Uterus (tissue), 4 donors: ENCODE measurements around the gene NCR2. TPM values are rescaled to one million over a fixed set of nuclear protein-coding genes. Genes with fewer than 3 reads are reported as not detected.

ENCODE experiments used
- DNase-seq, 2 donors: peaks; one replicate each; pipeline ENCODE4 v3.0.0-alpha.2; 2019 to 2020
- H3K27ac ChIP-seq, 2 donors: fragments of 200-600 bp; sonication (generic); 1 replicate in 1 of 2; 2 replicates in 1 of 2; pipeline ENCODE4 v1.5.1; 2016 to 2018
- H3K27me3 ChIP-seq, 2 donors: fragments of 200-600 bp; sonication (generic); one replicate each; pipeline ENCODE4 v1.5.1; 2018 to 2019; ENCODE audit warnings: control low read depth in 1 of 2
- H3K36me3 ChIP-seq, 2 donors: fragments of 200-600 bp; sonication (generic); one replicate each; pipeline ENCODE4 v1.5.1; 2019; ENCODE audit warnings: control low read depth in 1 of 2
- H3K4me1 ChIP-seq, 2 donors: fragments of 200-600 bp; sonication (generic); one replicate each; pipeline ENCODE4 v1.5.1; 2018 to 2019; ENCODE audit warnings: control low read depth in 1 of 2
- H3K4me3 ChIP-seq, 2 donors: fragments of 200-600 bp; sonication (generic); 1 replicate in 1 of 2; 2 replicates in 1 of 2; pipeline ENCODE4 v1.5.1; 2018 to 2019; ENCODE audit warnings: mild to moderate bottlenecking in 1 of 2
- H3K9me3 ChIP-seq, 2 donors: fragments of 200-600 bp; sonication (generic); one replicate each; pipeline ENCODE4 v1.5.1; 2019; ENCODE audit warnings: control low read depth in 1 of 2
- POLR2A ChIP-seq, 2 donors: fragments of 450-650 bp; IDR thresholded peaks; one replicate each; pipeline ENCODE4 v1.6.1; 2016; ENCODE audit warnings: antibody characterized with exemption in 2 of 2, mild to moderate bottlenecking in 1 of 2, moderate library complexity in 1 of 2
- intact Hi-C: fragments of 100-400 bp; cut with DNase I; formaldehyde crosslinking; loops from one replicate; pipeline ENCODE4 v1.15.1; 2023; ENCODE audit warnings: low total_unique reads
- total RNA-seq, 4 donors: library from RNA; depleted of rRNA in 3 of 4; stranded (reverse); fragments of >200 nt in 3 of 4; gene quantifications; one replicate each; pipeline versions ENCODE4 v1.1.0 to v1.2.4, GENCODE V29; 2014 to 2023
- TF ChIP-seq, protein P1 (sequence below), 4 experiments: fragments of 200-600 bp in 2 of 4; fragments of 450-650 bp in 2 of 4; sonication (generic) in 2 of 4; IDR thresholded peaks; one replicate each; pipeline ENCODE4 v1.5.1; 2016 to 2019; ENCODE audit warnings: antibody characterized with exemption in 4 of 4, mild to moderate bottlenecking in 2 of 4, moderate library complexity in 1 of 4
- donor health status: DM: yes; HTN: yes; CAD: no.

The NCR2 gene
- total RNA-seq, 4 donors from 2014 or later: not detected

DNA sequence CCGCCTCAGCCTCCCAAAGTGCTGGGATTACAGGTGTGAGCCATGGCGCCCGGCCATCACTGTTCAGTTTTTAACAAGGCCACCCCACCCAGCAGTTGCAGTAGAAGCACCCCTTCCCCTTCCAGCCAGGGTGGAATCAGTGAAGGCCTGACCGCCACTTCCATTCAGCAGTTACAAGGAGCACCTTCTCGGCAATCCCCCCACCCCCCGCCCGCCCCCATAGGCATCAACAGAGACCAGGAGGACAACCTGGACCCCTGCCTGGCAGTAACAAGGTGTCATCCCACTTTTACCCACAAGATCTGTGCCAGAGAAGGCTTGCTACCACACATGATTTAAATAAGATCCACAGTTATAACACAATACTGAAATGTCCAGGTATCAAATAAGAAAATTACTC lies 23.1 kb downstream of the NCR2 start:
- Histone ChIP-seq H3K36me3 (no peaks in the 10 kb centered on the region), H3K27me3 (peaks cover 0 to under 1% of the 10 kb centered on the region in 2 donors), H3K4me1 (no peaks in the 10 kb centered on the region), H3K27ac (no peak overlapping the region), H3K4me3 (no peak overlapping the region), H3K9me3 (peaks cover 3 to 16% of the 10 kb centered on the region in 2 donors)
- TF ChIP-seq POLR2A (IDR thresholded peaks at IDR 0.05): no peak
- TF ChIP-seq, protein P1, sequence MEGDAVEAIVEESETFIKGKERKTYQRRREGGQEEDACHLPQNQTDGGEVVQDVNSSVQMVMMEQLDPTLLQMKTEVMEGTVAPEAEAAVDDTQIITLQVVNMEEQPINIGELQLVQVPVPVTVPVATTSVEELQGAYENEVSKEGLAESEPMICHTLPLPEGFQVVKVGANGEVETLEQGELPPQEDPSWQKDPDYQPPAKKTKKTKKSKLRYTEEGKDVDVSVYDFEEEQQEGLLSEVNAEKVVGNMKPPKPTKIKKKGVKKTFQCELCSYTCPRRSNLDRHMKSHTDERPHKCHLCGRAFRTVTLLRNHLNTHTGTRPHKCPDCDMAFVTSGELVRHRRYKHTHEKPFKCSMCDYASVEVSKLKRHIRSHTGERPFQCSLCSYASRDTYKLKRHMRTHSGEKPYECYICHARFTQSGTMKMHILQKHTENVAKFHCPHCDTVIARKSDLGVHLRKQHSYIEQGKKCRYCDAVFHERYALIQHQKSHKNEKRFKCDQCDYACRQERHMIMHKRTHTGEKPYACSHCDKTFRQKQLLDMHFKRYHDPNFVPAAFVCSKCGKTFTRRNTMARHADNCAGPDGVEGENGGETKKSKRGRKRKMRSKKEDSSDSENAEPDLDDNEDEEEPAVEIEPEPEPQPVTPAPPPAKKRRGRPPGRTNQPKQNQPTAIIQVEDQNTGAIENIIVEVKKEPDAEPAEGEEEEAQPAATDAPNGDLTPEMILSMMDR (IDR thresholded peaks at IDR 0.05): no peak
- DNase-seq: no peak
- intact Hi-C loops: no loop called here

DNA sequence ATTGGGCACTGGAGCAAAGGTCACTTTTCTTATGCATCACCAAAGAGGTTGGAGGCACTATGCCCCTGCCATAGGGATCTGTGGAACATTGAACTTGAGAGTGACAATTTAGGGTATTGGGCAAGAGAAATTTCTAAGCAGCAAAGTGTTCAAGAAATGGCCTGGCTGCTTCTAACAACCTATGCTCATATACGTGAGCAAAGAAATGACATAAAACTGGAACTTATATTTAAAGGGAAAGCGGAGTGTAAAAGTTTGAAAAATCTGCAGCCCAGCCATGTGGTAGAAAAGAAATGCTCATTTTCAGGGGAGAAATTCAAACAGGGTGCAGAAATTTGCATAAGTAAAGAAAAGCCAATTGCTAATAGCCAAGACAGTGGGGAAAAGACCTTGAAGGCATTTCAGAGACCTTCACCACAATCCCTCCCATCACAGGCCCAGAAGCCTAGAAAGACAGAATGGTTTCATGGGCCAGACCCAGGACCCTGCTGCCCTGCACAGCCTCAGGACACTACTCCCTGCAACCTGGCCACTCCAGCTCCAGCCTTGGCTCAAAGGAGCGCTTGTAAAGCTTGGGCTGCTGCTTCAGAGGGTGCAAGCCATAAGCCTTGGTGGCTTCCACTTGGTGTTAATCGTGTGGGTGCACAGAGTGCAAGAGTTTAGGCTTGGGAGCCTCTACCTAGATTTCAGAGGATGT lies 24.4 kb downstream of the NCR2 start:
- Histone ChIP-seq H3K4me3 (no peak overlapping the region), H3K9me3 (peaks cover 3 to 16% of the 10 kb centered on the region in 2 donors), H3K36me3 (no peaks in the 10 kb centered on the region), H3K27ac (no peak overlapping the region), H3K4me1 (no peaks in the 10 kb centered on the region), H3K27me3 (peaks cover 0 to 5% of the 10 kb centered on the region in 2 donors)
- TF ChIP-seq, protein P1 (IDR thresholded peaks at IDR 0.05): no peak
- TF ChIP-seq POLR2A (IDR thresholded peaks at IDR 0.05): no peak
- intact Hi-C loops: no loop called here
- DNase-seq: no peak

DNA sequence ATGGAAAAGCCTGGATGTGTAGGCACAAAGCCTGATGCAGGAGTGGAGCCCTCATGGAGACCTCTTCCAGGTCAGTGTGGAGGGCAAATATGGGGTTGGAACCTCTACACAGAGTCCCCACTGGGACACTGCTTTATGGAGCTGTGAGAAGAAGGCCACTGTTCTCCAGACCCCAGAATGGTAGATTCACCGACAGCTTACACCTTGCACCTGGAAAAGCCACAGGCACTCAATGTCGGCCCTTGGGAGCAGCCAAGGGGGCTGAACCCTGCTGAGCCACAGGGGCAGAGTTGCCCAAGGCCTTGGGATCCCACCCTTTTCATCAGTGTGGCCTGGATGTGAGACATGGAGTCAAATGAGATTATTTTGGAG lies 24.9 kb downstream of the NCR2 start:
- Histone ChIP-seq H3K4me1 (no peaks in the 10 kb centered on the region), H3K9me3 (peaks cover 3 to 16% of the 10 kb centered on the region in 2 donors), H3K4me3 (no peak overlapping the region), H3K27me3 (peaks cover 0 to 5% of the 10 kb centered on the region in 2 donors), H3K36me3 (no peaks in the 10 kb centered on the region), H3K27ac (no peak overlapping the region)
- intact Hi-C loops: no loop called here
- DNase-seq: no peak
- no peak for TF ChIP-seq POLR2A (IDR thresholded peaks at IDR 0.05)
- TF ChIP-seq, protein P1 (IDR thresholded peaks at IDR 0.05): no peak

DNA sequence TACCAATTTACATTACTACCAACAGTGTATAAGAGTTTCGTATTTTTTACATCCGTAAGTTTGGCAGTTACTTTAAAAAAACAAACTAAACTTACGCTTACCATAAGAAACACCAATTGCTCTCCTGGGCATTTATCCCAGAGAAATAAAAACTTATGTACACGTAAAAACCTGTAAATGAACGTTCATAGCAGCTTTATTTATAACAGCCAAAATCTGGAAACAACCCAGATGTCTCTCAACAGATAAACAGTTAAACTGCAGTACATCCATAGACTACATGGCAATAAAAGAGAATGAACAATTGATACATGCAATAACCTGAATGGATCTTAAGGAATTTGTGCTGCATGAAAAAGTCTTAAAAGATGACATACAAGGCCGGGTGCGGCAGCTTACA lies 30.7 kb downstream of the NCR2 start:
- no peak for DNase-seq
- no peak for TF ChIP-seq POLR2A (IDR thresholded peaks at IDR 0.05)
- TF ChIP-seq, protein P1 (IDR thresholded peaks at IDR 0.05): no peak
- intact Hi-C loops: no loop called here
- Histone ChIP-seq H3K4me1 (no peaks in the 10 kb centered on the region), H3K27me3 (peaks cover 0 to 21% of the 10 kb centered on the region in 2 donors), H3K36me3 (no peaks in the 10 kb centered on the region), H3K9me3 (peaks cover 3 to 8% of the 10 kb centered on the region in 2 donors), H3K27ac (no peak overlapping the region), H3K4me3 (no peak overlapping the region)

DNA sequence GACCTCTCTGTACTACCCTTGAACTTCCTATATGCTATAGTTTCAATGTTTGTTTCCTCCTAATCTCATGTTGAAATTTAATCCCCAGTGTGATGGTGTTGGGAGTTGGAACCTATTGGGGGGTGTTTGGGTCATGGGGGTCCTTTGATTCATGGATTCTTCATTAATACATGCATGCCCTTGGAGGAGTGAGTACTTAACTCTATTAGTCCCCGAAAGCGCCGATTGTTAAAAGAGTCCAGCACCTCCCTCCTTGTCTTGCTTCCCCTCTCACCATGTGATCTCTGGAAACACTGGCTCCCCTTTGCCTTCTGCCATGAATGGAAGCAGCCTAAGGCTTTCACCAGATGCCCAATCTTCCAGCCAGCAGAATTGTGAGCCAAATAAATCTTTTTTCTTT lies 31.7 kb downstream of the NCR2 start:
- H3K27ac ChIP-seq: no peak overlapping the region
- peaks cover 0 to 21% of the 10 kb centered on the region in 2 donors for H3K27me3 ChIP-seq
- no peak overlapping the region for H3K4me3 ChIP-seq
- no peak for DNase-seq
- intact Hi-C loops: no loop called here
- no peaks in the 10 kb centered on the region for H3K9me3 ChIP-seq
- H3K4me1 ChIP-seq: peaks cover 0 to 2% of the 10 kb centered on the region in 2 donors
- TF ChIP-seq, protein P1 (IDR thresholded peaks at IDR 0.05): no peak
- no peaks in the 10 kb centered on the region for H3K36me3 ChIP-seq
